ENCODE results near the gene DENND1A. TPM values are rescaled to one million over a fixed set of nuclear protein-coding genes. Genes with fewer than 3 reads are reported as not detected.

The DENND1A gene
- polyA plus RNA-seq, 1 donor = 16.7 TPM

DNA sequence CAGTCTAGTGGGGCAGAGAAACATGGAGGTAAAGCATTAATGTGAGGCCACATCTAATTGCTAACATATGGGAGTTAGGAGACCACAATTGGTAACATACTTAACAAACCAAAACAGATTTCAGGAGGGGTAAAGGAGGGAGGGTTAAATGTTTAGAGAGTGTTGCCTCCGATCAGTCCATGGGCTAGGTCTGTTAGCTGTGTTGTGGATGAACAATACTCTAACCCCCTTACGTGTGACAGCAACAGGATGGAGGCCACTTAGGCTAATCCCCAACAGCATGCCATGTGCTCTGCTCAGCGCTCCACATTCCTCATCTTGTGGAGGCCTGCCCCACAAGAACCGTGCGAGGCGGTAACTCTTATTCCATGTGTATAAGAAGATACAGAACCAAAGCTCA, 406.9 kb downstream of the DENND1A start:
- DNase-seq = no peak

DNA sequence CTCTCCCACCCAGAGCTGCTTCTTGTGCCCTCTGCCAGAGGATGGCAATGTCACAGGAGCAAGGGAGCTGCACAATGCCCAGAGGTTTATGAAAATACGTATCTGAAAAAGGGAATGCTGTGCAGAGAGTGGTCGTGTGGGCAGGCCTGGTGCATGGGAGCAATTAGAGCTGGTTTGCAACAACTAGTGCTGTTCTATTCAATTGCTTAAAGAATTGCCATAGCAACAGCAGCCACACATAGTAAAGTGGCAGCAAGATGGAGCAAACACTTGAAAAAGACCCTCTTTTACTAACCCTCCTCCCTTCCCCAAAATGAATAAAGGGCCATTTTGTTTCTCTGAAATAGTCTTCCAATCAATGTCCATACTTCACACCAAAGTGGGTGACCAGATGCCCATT, 407.7 kb downstream of the DENND1A start:
- DNase-seq = no peak

GRCh38 chr9:123518338-123518737, 411.6 kb downstream of the DENND1A start:
- DNase-seq = no peak

GRCh38 chr9:123517512-123517911, 412.4 kb downstream of the DENND1A start:
- DNase-seq = no peak

DNA sequence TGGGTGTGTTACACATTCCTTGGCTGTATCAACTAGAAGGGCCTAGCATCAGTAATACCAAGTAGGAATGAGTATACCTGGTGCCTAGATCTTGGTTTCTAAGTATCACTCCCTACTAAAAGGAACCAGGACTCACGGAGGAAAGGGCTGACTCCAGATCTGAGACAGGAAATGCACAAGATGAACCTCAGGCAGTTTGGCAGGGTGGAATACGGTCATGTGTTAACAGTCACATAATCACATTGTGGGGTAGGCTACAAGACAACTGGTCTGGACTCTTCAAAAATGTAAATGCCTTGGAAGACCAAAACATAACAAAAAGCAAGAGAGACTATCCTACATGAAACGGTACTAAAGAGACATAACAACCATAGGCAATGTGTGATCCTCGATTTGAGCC, 415.2 kb downstream of the DENND1A start:
- no peak for DNase-seq

- DNase-seq = no peak
These were observed 416.4 kb downstream of the DENND1A start for GRCh38 chr9:123513554-123513953.

GRCh38 chr9:123511326-123512277, 418.3 kb downstream of the DENND1A start:
- DNase-seq = no peak

DNA sequence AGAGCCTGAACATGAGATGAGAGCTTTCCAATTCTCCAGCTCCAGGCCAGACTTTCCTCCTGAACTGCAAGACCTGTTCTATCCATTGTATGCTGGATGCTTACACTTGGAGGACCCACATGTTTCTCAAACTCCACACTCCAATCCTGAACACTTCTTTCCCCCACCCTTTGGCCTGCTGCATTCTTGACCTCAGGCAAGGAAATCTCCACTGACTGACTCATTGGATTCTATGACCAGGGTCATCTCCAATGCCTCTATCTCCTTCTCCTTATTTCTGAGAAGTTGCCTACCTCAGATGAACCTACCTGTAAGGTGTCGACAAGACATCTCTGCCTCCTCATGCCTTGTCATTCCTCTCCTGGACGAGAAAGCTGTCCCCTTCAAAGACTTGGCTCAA, 420.3 kb downstream of the DENND1A start:
- DNase-seq = no peak

DNA sequence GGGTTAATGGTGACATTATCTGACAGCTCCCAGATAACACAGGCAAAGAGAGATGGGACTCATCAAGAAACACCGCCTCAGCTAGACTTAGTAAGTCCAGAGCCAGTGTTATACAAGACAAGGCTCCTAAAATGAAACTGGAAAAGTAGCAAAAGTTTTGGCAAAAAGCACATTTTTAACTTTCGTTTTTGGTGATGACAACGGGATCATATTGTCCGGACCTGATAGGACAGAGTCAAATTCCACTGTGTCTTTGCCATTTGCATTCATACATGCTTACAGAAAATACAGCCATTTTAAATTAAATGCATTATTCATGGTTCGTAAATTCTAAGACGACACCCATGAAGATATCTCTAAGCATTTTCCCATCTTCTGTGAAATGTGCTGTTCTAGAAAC, 421.9 kb downstream of the DENND1A start:
- DNase-seq = peak; percentile 9

- no peak for DNase-seq
These were observed 424.4 kb downstream of the DENND1A start for GRCh38 chr9:123505496-123505895.

- DNase-seq = no peak
These were observed 429.6 kb downstream of the DENND1A start for GRCh38 chr9:123500336-123500735.

GRCh38 chr9:123497830-123498229, 432.1 kb downstream of the DENND1A start:
- DNase-seq = no peak

DNA sequence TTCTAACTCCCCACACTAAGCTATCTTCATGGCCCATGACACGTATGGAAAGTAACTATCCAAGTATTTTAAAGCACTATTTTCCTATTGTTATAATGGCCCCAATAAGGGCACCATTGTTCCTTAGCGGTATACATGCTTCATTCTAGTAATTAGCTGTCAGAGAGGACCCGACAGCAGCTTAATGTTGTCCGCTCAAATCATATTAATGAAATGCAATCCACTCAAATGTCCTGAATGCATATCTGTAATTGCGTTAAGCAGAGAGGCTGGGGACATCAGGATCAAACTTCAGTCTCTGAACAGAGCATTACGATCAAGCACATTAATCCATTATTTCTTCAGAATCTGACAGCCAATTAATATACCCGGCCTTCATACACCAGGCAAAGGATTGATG, 434.2 kb downstream of the DENND1A start:
- DNase-seq = no peak

- no peak for DNase-seq
These were observed 436.3 kb downstream of the DENND1A start for GRCh38 chr9:123493627-123494026.

DNA sequence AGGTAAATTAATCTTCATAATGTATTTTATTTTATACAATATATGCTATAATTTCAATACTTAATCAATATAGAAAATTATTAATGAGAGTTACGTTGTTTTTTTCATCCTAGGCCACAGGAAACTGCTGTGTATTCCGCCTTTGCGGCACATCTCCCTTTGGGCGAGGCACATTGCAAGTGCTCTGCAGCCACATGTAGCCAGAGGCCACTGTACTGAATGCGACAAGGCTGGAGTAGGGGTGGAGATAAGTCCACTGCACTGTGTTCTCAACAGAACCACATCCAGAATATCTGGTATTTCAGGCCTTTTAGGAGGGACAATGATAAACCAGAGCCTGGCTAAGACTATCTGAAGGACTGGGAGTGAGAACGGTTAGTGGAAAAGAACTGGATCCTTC, 439.2 kb downstream of the DENND1A start:
- DNase-seq = no peak

DNA sequence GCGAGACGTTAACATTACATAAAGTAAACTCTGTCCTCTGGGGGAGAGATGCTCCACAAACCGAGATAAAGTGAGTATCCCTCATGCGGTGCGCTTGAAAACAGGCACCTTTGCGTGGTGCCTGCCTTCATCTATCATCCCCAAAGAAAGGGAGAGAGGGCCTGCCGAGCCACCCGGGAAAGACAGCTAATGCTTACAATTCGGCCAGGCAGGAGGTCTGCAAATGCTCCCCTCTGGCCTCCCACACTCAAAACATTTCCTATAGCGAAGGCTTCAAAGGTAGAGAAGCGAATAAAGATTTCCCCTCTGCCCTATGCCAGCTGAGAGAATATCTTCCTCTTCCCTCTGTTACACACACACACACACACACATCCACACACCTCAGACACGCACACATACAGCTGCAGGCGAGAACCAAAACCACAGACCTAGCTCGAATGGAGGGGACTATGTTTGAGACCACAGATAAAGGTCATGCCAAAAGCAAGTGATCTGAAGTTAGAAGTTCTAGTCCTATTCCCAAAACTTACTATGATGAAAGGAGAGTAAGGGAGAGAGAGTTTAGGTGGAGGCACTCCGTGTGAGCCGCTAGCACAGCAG, 441.1 kb downstream of the DENND1A start:
- no peak for DNase-seq

DNA sequence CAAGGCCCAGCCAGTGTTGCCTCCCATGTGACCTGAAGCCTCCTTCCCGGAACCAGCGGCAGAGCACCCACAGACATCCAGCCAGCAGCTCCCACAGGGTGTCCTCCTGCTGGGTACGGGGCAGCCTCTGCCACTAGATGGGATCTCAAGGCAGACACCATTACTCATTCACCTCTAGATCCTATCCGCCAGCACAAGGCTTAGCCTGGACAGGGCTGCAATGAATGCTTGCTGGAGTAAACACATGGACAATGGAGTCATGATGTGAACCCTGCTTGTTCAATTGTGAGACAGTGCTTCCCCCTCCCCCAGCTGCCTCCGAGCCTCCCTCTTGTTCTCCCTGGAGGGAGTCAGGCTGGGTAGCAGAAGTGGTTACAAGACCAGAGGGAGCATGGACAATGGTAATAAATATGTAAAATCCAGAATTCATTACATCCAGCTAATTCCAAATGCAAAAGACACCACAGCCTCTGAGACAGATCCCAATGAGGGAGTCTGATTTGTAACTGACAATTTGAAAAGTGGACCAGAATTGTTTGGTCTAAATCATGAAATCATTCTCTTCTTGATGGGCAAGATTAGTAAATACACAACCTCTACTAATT, 441.9 kb downstream of the DENND1A start:
- no peak for DNase-seq

GRCh38 chr9:123486431-123486830, 443.5 kb downstream of the DENND1A start:
- no peak for DNase-seq

GRCh38 chr9:123485216-123485615, 444.7 kb downstream of the DENND1A start:
- DNase-seq = no peak

- DNase-seq = no peak
These were observed 445.8 kb downstream of the DENND1A start for GRCh38 chr9:123484130-123484529.

DNA sequence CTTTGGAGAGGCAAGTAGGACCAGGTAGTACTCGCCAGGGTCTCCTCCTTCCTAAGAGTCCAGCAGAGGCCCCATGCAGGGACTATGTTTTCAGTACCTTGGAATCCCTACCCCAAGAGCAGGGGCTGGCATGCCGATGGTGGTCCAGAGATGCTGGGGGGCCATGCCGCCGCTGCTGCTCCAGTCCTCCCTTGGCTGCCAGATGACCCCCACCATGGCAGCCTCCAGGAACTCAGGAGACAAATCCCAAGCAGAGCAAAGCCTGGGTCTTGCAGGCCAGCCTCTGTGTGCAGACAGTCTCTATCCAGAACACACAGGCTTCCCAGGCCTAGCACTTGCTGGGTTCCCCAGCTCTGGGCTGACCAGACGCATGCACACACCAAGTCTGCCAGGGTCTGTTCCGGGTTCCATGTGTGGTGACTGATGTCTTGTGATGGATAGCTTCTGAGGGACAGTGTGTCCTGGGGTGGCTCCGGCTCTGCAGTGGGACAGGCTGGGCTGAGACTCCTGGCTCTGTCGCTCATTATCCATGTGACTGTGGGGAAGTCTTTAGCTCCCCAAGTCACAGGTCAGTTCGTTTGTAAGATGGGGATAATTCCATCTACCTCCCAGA, 446.6 kb downstream of the DENND1A start:
- no peak for DNase-seq

DNA sequence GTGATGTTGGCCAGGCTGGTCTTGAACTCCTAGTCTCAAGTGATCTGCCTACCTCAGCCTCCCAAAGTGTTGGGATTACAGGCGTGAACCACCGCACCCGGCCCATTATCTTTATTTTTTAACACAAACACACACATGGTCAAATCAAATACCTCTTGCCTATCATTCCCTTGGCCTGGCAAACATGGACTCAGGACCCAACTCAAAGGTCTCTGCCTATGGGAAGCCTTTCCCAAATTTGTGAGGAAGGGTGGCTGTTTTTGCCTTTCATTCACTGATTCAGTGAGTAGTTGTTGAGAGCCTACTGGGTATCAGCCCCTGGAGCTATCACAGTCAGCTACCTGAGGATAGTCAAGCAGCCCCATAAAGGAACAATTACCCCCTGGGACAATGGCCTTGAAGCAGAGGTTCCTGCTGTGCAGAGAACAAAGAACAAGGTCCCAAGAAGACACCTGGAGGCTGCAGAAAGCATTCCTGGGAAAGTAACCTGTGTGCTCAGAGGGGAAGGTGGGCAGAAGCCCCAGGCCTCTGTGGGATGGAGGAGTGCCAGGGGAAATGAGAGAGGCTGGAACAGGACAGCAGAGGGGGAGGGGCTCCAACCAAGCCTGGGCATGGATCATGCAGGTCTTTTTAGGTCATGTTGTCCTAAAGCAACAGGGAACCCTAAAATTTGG, 447.5 kb downstream of the DENND1A start:
- DNase-seq = no peak

Measured in hindlimb muscle (tissue), 1 donor.